ENCODE results near the gene PPP2R5C.
"Not testable (repeated sequence)": the region's sequence is repeated elsewhere in the genome, so short reads cannot be mapped to it uniquely, and the experiment has no call there.

Gene PPP2R5C

GRCh38 chr14:101727611-101728366, 33.7 kb upstream of the PPP2R5C start:
- no peak for DNase-seq

GRCh38 chr14:101728367-101728742, 33.2 kb upstream of the PPP2R5C start:
- DNase-seq: no peak

GRCh38 chr14:101729382-101729781, 32.1 kb upstream of the PPP2R5C start:
- DNase-seq: no peak

GRCh38 chr14:101730157-101730556, 31.4 kb upstream of the PPP2R5C start:
- DNase-seq: not testable (repeated sequence)

- DNase-seq: no peak
These were observed 30.8 kb upstream of the PPP2R5C start for GRCh38 chr14:101730626-101731186.

DNA sequence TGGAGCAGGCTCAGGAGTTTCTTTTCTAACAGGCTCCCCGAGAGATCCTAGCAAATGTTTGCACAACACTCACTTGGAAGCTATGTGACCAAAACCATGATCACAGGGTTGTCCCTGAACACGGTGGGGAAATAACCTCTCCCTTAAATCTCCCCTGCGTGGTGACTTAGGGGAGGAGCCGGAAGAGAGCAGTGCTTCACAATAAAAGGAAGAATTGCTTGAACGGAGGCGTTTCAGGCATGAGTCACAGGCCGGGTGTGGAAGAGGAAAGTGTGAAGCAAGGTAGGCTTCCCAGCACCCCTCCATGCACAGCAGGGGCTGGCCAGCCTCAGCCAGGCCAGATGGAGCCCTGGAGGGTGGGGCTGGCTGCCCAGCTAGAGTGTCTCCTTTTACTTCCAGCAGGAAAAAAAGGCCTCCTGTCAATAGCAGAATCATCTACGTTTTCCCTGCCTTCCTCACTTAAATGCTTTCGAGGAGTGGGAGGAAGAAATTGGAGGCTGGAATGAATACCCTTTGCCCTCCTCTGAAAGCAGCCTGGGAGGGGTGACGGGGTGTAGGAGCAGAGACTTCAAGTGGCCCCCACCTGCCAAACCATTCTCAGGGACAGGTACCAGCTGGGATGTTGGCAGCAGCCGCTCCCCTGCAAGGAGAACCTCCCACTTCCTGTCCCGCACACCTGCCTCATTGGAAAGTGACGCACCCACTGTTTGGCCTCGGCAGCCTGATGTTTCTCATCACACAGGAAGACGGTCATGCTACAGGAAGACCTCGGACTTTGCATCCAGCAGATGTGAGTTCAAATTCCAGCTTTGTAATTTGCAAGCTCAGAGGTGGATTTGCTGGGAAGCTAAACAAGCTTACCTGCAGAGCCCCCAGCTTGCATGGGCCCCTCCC, 30.1 kb upstream of the PPP2R5C start:
- peak; percentile 96 for DNase-seq

DNA sequence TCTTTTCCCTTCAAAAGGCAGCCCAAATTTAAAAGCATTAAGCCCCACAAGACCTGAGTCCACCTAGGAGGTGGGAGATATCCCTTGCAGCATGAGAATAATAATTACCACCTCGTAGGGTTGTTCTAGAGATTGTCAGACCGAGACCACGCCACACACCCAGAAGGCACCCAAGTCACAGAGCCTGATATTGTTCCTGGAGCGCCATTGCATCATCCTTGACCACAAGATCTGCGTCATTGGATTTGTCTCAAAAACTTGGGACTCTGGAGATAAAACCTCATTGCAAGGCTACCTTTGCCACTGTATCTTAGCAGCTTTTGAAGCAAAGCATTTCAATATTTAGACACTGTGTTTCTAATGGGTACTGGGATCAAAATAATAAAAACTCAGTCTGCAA, 29.4 kb upstream of the PPP2R5C start:
- DNase-seq: no peak

GRCh38 chr14:101733211-101733610, 28.3 kb upstream of the PPP2R5C start:
- DNase-seq: no peak

GRCh38 chr14:101734246-101734847, 27.2 kb upstream of the PPP2R5C start:
- no peak for DNase-seq

GRCh38 chr14:101735453-101735852, 26.1 kb upstream of the PPP2R5C start:
- no peak for DNase-seq

- no peak for DNase-seq
These were observed 25.4 kb upstream of the PPP2R5C start for GRCh38 chr14:101736071-101736470.

DNA sequence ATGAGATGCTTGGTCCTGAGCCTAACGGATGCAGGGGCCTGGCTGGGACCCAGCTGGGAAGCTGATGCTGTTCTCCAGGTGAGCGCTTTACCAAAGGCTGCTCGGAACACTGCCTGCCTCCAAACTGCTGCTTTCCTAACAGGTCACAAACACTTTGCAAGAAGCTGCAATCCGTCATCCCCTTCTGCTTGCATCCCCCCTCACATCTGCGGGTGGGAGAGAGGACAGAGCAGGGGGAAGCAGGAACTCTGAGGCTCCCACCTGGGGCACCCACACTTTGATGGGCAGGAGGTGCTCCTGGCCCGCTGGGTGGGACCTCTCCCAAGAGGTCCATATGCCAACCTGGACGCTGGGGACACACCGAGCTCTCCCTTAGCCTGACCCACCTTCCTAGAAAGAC, 24.9 kb upstream of the PPP2R5C start:
- DNase-seq: no peak

DNA sequence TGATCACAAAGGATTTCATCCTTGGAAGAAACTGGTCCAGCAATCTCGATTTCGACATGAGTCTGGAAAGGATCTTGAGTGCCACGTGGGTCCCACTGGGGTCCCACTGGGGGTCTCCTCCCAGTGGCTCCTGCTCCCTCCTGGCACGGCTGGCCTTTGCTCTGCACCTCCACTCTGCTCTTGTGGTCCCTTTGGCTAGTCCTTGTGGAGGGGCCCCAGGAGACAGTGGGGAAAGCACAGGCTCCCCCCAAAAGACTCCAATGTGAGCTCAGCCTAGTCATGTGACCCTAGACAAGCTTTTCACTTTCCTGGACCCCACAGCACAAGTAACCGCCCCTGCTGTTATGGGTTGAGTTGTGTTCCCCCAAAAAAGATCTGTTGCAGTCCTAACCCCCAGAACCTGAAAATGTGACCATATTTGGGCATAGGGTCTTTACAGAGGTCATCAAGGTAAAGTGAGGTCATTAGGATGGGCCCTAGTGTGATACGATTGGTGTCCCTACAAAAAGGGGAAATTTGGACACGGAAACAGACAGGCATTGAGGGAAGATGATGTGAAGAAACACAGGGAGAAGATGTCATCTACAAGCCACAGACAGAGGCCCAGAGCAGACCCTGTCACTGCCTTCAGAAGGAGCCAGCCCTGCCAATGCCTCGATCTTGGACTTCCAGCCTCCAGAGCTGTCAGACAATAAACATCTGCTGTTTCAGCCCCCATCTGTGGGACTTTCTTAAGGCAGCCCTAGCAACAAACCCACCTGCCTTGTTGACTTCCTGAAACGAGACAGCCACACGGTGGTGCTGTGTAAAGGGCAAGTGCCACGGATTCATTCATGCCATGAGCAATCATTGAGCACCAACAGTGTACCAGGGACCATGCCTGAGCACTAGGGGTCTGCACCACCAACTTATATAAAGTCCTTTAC, 23.8 kb upstream of the PPP2R5C start:
- no peak for DNase-seq

- DNase-seq: no peak
These were observed 22.7 kb upstream of the PPP2R5C start for GRCh38 chr14:101738703-101739320.

DNA sequence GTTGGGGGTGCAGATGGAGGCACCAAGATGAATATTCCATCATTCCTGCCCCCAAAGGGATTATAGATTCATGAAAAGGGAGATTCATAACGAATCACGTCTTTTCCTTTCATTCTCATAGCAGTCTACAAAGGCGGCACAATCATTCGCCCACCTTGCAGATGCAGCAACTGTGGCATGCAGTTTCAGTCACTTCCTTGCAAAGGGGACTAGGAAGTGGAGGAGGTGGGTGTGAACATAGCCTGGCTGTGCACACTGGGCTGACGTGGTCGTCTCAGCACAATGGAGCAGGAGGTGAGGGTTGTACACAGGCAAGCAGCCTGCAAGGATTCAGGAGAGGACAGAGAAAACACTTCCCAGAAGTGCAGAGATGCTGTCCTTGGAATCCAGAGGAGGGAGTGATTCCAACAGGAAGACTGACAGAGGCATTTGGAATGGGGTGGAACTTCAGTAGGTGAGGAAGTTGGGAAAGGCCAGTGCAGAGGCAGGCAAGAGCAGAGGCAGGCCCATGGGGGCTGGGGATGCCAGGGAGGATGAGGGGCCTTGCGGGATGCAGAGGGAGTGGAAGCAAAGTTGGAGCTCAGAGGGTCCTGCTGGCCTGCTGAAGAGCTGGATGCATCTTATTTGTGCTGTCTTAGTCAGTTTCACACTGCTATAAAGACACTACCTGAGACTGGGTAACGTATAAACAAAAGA, 21.9 kb upstream of the PPP2R5C start:
- DNase-seq: no peak

DNA sequence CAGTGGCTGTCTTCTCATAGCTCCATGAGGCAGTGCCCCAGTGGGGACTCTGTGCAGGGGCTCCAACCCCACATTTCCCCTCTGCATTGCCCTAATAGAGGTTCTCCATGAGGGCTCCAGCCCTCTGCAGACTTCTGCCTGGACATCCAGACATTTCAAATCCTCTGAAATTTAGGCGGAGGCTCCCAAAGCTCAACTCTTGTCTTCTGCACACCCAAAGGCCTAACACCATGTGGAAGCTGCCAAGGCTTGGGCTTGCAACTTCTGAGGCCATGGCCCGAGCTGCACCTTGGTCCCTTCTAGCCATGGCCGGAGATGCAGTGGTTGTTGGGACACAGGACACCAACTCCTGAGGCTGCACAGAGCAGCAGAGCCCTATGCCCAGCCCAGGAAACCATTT, 20.5 kb upstream of the PPP2R5C start:
- no peak for DNase-seq

DNA sequence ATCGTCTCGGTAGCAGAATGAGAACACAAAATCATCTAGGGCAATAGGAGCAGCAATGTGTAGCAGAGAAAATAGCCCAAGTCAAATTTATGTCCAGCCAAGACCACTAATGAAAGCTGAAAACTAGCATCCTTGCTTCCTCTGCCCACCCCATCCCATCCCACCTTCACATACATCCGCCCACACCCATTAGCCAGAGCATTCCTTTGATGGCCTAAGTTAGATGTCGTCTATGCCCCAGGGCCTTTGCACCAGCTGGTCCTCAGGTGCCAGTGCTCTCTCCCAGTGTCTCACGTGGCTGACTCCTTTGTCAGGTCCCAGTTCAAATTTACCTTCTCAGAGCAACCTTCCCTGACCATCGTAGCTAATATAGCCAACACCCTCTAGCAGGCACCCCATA, 17.8 kb upstream of the PPP2R5C start:
- no peak for DNase-seq

GRCh38 chr14:101744382-101744781, 17.1 kb upstream of the PPP2R5C start:
- not testable (repeated sequence) for DNase-seq

- DNase-seq: not testable (repeated sequence)
These were observed 11.8 kb upstream of the PPP2R5C start for GRCh38 chr14:101749756-101750155.

DNA sequence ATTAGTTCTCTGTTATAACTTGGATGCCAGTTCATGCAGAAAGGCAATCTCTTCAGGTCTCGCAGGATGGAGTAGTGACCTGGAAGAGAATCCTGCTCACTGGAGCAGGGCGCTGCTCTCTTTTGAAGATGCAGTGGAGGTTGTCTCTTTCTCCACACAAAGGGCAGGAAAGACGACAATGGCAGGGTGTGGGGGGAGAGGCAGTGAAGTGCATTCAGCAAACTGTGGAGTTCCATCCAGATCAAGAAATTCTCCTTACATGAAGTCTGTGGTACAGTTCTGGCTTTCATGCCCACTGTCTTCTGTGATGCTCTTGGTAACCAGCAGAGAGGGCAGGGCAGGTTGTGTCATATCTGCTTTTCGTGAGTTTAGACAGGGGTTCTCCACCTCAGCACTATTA, 6.6 kb upstream of the PPP2R5C start:
- DNase-seq: no peak

Measured in SIG-M5 (cell line).